ENCODE data around the gene STX7. TPM values are rescaled to one million over a fixed set of nuclear protein-coding genes. Genes with fewer than 3 reads are reported as not detected.

STX7 gene
- total RNA-seq, 1 donor from 2014 or later = 97.2 TPM

DNA sequence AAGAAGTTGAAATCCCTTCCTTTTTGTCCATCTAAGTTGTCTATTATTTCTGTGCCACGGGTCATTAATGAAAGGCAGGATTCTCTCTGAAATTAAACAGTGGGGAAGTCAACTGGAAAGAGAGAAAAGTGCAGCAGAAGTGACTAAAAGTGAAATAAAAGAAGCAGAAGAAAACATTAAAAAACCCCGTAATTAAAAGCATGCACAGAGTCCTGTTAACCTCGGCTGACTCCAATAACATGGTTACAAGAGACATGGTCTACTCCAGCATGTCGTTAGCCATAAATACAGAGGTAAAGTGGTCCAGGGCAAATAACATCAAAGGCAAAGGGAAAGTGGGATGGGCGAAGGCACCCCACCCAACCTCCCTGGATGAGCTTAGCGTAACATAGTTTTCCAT is 98.6 kb downstream of the STX7 start:
- no peak for TF ChIP-seq CTCF (IDR thresholded peaks at IDR 0.05)

DNA sequence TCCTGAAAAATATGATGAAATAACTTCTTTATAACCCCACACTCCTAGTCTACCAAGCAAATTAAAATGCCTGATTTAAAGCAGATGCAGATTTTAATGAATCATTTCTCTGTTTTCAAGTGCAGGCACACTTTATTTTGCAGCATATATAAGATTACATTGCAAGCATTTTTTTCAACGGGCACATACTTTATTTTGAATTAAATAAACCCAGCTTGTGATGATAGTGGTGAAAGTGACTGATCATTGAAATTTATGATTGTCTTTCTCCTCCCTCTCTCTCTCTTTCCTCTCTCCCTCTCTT is 99.5 kb downstream of the STX7 start:
- intact Hi-C loops (cut with DNase I) = no loop called here
- Histone ChIP-seq H3K4me3 (no peak overlapping the region), H3K9me3 (no peaks in the 10 kb centered on the region), H3K27ac (no peak overlapping the region), H3K27me3 (ENCODE audit: low read depth) (no peaks in the 10 kb centered on the region), H3K4me1 (no peaks in the 10 kb centered on the region), H3K36me3 (no peaks in the 10 kb centered on the region)
- DNase-seq (no peak), ATAC-seq (no peak)
- no peak for TF ChIP-seq CTCF (IDR thresholded peaks at IDR 0.05)

More for the DNA sequence above, 98.6 kb downstream of the STX7 start:
- Histone ChIP-seq H3K36me3 (no peaks in the 10 kb centered on the region), H3K27ac (no peak overlapping the region), H3K4me3 (no peak overlapping the region), H3K27me3 (ENCODE audit: low read depth) (no peaks in the 10 kb centered on the region), H3K9me3 (no peaks in the 10 kb centered on the region), H3K4me1 (no peaks in the 10 kb centered on the region)
- ATAC-seq (no peak), DNase-seq (no peak)
- intact Hi-C loops (cut with DNase I) = no loop called here

- no peak overlapping the region for H3K27ac ChIP-seq
- no peak for DNase-seq
- no peaks in the 10 kb centered on the region for H3K9me3 ChIP-seq
- no peaks in the 10 kb centered on the region for H3K4me1 ChIP-seq
- H3K4me3 ChIP-seq = no peak overlapping the region
- H3K27me3 ChIP-seq (ENCODE audit: low read depth) = no peaks in the 10 kb centered on the region
- no peak for ATAC-seq
- H3K36me3 ChIP-seq = no peaks in the 10 kb centered on the region
- intact Hi-C loops (cut with DNase I) = no loop called here
- TF ChIP-seq CTCF (IDR thresholded peaks at IDR 0.05) = no peak
Measured at GRCh38 chr6:132412656-132413498, 100.0 kb downstream of the STX7 start.

- Histone ChIP-seq H3K4me3 (no peak overlapping the region), H3K4me1 (no peaks in the 10 kb centered on the region)
Measured at GRCh38 chr6:132411296-132411695, 101.6 kb downstream of the STX7 start.

GRCh38 chr6:132410830-132411229 is 102.1 kb downstream of the STX7 start:
- intact Hi-C loops (cut with DNase I) = no loop called here
- Histone ChIP-seq H3K4me3 (no peak overlapping the region), H3K9me3 (no peaks in the 10 kb centered on the region), H3K27ac (no peak overlapping the region), H3K27me3 (ENCODE audit: low read depth) (no peaks in the 10 kb centered on the region), H3K4me1 (no peaks in the 10 kb centered on the region), H3K36me3 (no peaks in the 10 kb centered on the region)
- DNase-seq (no peak), ATAC-seq (no peak)
- no peak for TF ChIP-seq CTCF (IDR thresholded peaks at IDR 0.05)

More at GRCh38 chr6:132411296-132411695, 101.6 kb downstream of the STX7 start:
- intact Hi-C loops (cut with DNase I) = no loop called here
- DNase-seq (no peak), ATAC-seq (no peak)
- Histone ChIP-seq H3K9me3 (no peaks in the 10 kb centered on the region), H3K36me3 (no peaks in the 10 kb centered on the region), H3K27ac (no peak overlapping the region), H3K27me3 (ENCODE audit: low read depth) (no peaks in the 10 kb centered on the region)
- no peak for TF ChIP-seq CTCF (IDR thresholded peaks at IDR 0.05)
